CD14-positive monocyte (primary cell): ENCODE measurements around the gene CRYBA4. TPM values are rescaled to one million over a fixed set of nuclear protein-coding genes. Genes with fewer than 3 reads are reported as not detected.
A peak's percentile ranks its signal among the peaks of the same experiment; 100 is the strongest.

Experiments
- DNase-seq, 3 donors: peaks; one replicate each; pipeline ENCODE4 v3.0.0-alpha.2; 2011 to 2022
- H2AFZ ChIP-seq: 2 replicates; pipeline ENCODE4 v1.6.0; 2012; ENCODE audit warnings: mild to moderate bottlenecking, low read depth, low read length, inconsistent platforms; ENCODE audit not compliant: insufficient read depth, poor library complexity, severe bottlenecking
- H3K27ac ChIP-seq, 2 donors: 1 replicate in 1 of 2; 2 replicates in 1 of 2; pipeline ENCODE4 v1.5.1; 2012 to 2013; ENCODE audit warnings: low read length in 2 of 2, control low read depth in 1 of 2, inconsistent platforms in 1 of 2, low read depth in 1 of 2, mild to moderate bottlenecking in 1 of 2
- H3K27me3 ChIP-seq, 2 donors: one replicate each; pipeline versions ENCODE4 v1.6.0 to v1.6.1; 2011 to 2013; ENCODE audit warnings: low read length in 2 of 2; ENCODE audit not compliant: control insufficient read depth in 2 of 2, insufficient read depth in 2 of 2
- H3K36me3 ChIP-seq, 2 donors: replicated peaks in 1 of 2; 1 replicate in 1 of 2; 2 replicates in 1 of 2; pipeline versions ENCODE4 v1.5.1 to v1.6.1; 2012 to 2013; ENCODE audit warnings: low read length in 2 of 2, control low read depth in 1 of 2, inconsistent platforms in 1 of 2, mild to moderate bottlenecking in 1 of 2; ENCODE audit not compliant: insufficient read depth in 2 of 2, control insufficient read depth in 1 of 2
- H3K4me1 ChIP-seq, 2 donors: 1 replicate in 1 of 2; 2 replicates in 1 of 2; pipeline versions ENCODE4 v1.5.1 to v1.6.1; 2012 to 2013; ENCODE audit warnings: low read length in 2 of 2, control low read depth in 1 of 2, inconsistent platforms in 1 of 2, mild to moderate bottlenecking in 1 of 2, moderate library complexity in 1 of 2; ENCODE audit not compliant: insufficient read depth in 2 of 2, control insufficient read depth in 1 of 2
- H3K4me2 ChIP-seq: replicated peaks from 2 replicates; pipeline ENCODE3; 2012; ENCODE audit warnings: low read length, moderate library complexity, mild to moderate bottlenecking; ENCODE audit not compliant: poor library complexity, severe bottlenecking; ENCODE audit errors: extremely low read depth
- H3K4me3 ChIP-seq, 3 experiments: fragments of 200-600 bp in 1 of 3; sonication (generic) in 1 of 3; replicated peaks in 1 of 3; 1 replicate in 2 of 3; 2 replicates in 1 of 3; pipeline ENCODE4 v1.5.1; 2011 to 2013; ENCODE audit warnings: low read length in 3 of 3, mild to moderate bottlenecking in 3 of 3, control low read depth in 2 of 3, low read depth in 2 of 3, inconsistent platforms in 1 of 3, moderate library complexity in 1 of 3
- H3K79me2 ChIP-seq: 2 replicates; pipeline ENCODE4 v1.6.0; 2012; ENCODE audit warnings: mild to moderate bottlenecking, control low read depth, inconsistent platforms, low read length, moderate library complexity; ENCODE audit not compliant: insufficient read depth
- H3K9ac ChIP-seq: 2 replicates; pipeline ENCODE4 v1.6.0; 2017; ENCODE audit warnings: low read length, mild to moderate bottlenecking; ENCODE audit not compliant: insufficient read depth, poor library complexity, severe bottlenecking
- H3K9me3 ChIP-seq, 2 donors: replicated peaks in 1 of 2; 1 replicate in 1 of 2; 2 replicates in 1 of 2; pipeline versions ENCODE4 v1.5.1 to v1.6.1; 2012 to 2013; ENCODE audit warnings: low read length in 2 of 2, control low read depth in 1 of 2; ENCODE audit not compliant: control insufficient read depth in 1 of 2, insufficient read depth in 1 of 2
- H4K20me1 ChIP-seq: 2 replicates; pipeline ENCODE4 v1.6.0; 2012; ENCODE audit warnings: mild to moderate bottlenecking, low read length, control low read depth, moderate library complexity; ENCODE audit not compliant: insufficient read depth
- H3K27ac Mint-ChIP-seq, 7 donors: one replicate each; pipeline ENCODE4 v1.8.0; 2020; ENCODE audit warnings: mild to moderate bottlenecking in 7 of 7, mixed read lengths in 7 of 7, moderate library complexity in 6 of 7, inconsistent platforms in 2 of 7
- H3K27me3 Mint-ChIP-seq, 3 donors: one replicate each; pipeline ENCODE4 v1.8.0; 2021 to 2022; ENCODE audit warnings: low read depth in 3 of 3, mild to moderate bottlenecking in 3 of 3, mixed read lengths in 3 of 3, moderate library complexity in 3 of 3, inconsistent platforms in 1 of 3
- H3K36me3 Mint-ChIP-seq, 2 donors: one replicate each; pipeline ENCODE4 v1.8.0; 2020; ENCODE audit warnings: mixed read lengths in 2 of 2, inconsistent platforms in 1 of 2, mild to moderate bottlenecking in 1 of 2
- H3K4me1 Mint-ChIP-seq: one replicate; pipeline ENCODE4 v1.8.0; 2020; ENCODE audit warnings: mild to moderate bottlenecking, mixed read lengths
- H3K4me3 Mint-ChIP-seq, 2 donors: one replicate each; pipeline ENCODE4 v1.8.0; 2020; ENCODE audit warnings: mild to moderate bottlenecking in 2 of 2, mixed read lengths in 2 of 2, moderate library complexity in 1 of 2
- H3K9me3 Mint-ChIP-seq, 7 donors: one replicate each; pipeline ENCODE4 v1.8.0; 2020 to 2022; ENCODE audit warnings: mixed read lengths in 7 of 7, mild to moderate bottlenecking in 6 of 7, moderate library complexity in 6 of 7, inconsistent platforms in 2 of 7
- CTCF ChIP-seq: fragments of 200-600 bp; IDR thresholded peaks from one replicate; pipeline ENCODE4 v1.8.0; 2022; ENCODE audit warnings: antibody characterized with exemption, mild to moderate bottlenecking
- WGBS: methylation state at CpG from one replicate; pipeline ENCODE4 v1.1.5; 2013; ENCODE audit warnings: missing lambda C conversion rate; ENCODE audit not compliant: insufficient coverage; 5-methylcytosine and 5-hydroxymethylcytosine counted together
- intact Hi-C, 2 donors: fragments of 100-400 bp; cut with micrococcal nuclease; formaldehyde crosslinking; loops; one replicate each; pipeline versions ENCODE4 v1.15.0 to v1.15.1; 2023
- polyA plus RNA-seq, 3 donors: library from polyadenylated mRNA; depleted of rRNA in 1 of 3; unstranded in 2 of 3; stranded (reverse) in 1 of 3; fragments of 300-500 nt in 2 of 3; fragments of >200 nt in 1 of 3; fragmentation: Illumina TruSeq in 2 of 3; gene quantifications; 1 replicate in 2 of 3; 2 replicates in 1 of 3; pipeline ENCODE4 v1.2.3, GENCODE V29; 2012 to 2021

CRYBA4 gene
- polyA plus RNA-seq, 3 donors = not detected

- Histone ChIP-seq H3K36me3 (no peaks in the 10 kb centered on the region), H3K9me3 (no peaks in the 10 kb centered on the region), H4K20me1 (no peaks in the 10 kb centered on the region), H3K4me3 (no peak overlapping the region), H3K79me2 (no peaks in the 10 kb centered on the region), H2AFZ (no peak overlapping the region), H3K27me3 (no peaks in the 10 kb centered on the region), H3K27ac (no peak overlapping the region), H3K4me2 (no peak overlapping the region), H3K4me1 (no peaks in the 10 kb centered on the region), H3K9ac (no peak overlapping the region)
- peaks cover 0 to 1% (median 0%) of the 10 kb centered on the region in 7 donors for H3K9me3 Mint-ChIP-seq
- no peak for TF ChIP-seq CTCF
- H3K36me3 Mint-ChIP-seq = no peaks in the 10 kb centered on the region
- H3K27me3 Mint-ChIP-seq = peaks cover 0 to 5% (median 4%) of the 10 kb centered on the region in 3 donors
- DNase-seq = no peak
- intact Hi-C loops = no loop called here
- H3K4me3 Mint-ChIP-seq = no peak overlapping the region
- WGBS = 89% methylated on average over 3 of the region's 4 CpGs
- H3K27ac Mint-ChIP-seq = peak overlapping the region in 1 of 7 donors; percentile 48
- H3K4me1 Mint-ChIP-seq = peaks cover 8% of the 10 kb centered on the region
Observed at GRCh38 chr22:26602127-26602526, 19.6 kb upstream of the CRYBA4 start.

- H3K9me3 Mint-ChIP-seq = no peaks in the 10 kb centered on the region
- no peak for TF ChIP-seq CTCF
- Histone ChIP-seq H3K9ac (no peak overlapping the region), H3K4me1 (no peaks in the 10 kb centered on the region), H3K4me2 (no peak overlapping the region), H3K27ac (no peak overlapping the region), H3K27me3 (no peaks in the 10 kb centered on the region), H2AFZ (no peak overlapping the region), H3K79me2 (no peaks in the 10 kb centered on the region), H3K36me3 (no peaks in the 10 kb centered on the region), H4K20me1 (no peaks in the 10 kb centered on the region), H3K4me3 (no peak overlapping the region), H3K9me3 (no peaks in the 10 kb centered on the region)
- no CpG with 5 or more reads among the region's 1 CpG for WGBS
- H3K27ac Mint-ChIP-seq = no peak overlapping the region
- no peak overlapping the region for H3K4me3 Mint-ChIP-seq
- peaks cover 4% of the 10 kb centered on the region for H3K4me1 Mint-ChIP-seq
- no peak for DNase-seq
- intact Hi-C loops = no loop called here
- H3K36me3 Mint-ChIP-seq = no peaks in the 10 kb centered on the region
- H3K27me3 Mint-ChIP-seq = peaks cover 0 to 5% (median 2%) of the 10 kb centered on the region in 3 donors
Observed at GRCh38 chr22:26604368-26604767, 17.4 kb upstream of the CRYBA4 start.
